K562 (cell line): Measurements from ENCODE around the gene CAMK2N1.
"Not testable (repeated sequence)": the region's sequence is repeated elsewhere in the genome, so short reads cannot be mapped to it uniquely, and the experiment has no call there.

Experiments used
- MCM2 ChIP-seq: fragments of 450-650 bp; IDR thresholded peaks from 2 replicates; pipeline ENCODE4 v1.6.1; 2017; ENCODE audit warnings: low read depth, mild to moderate bottlenecking
- STAT5A ChIP-seq: IDR thresholded peaks from 2 replicates; pipeline ENCODE4 v1.6.1; 2012; ENCODE audit warnings: low read length, inconsistent platforms, borderline replicate concordance
- TF ChIP-seq, protein P1 (sequence below), 2 experiments: fragments of 450-650 bp; IDR thresholded peaks; 2 replicates each; pipeline ENCODE4 v1.6.1; 2016
- TF ChIP-seq, protein P2 (sequence below): fragments of 450-650 bp; IDR thresholded peaks from 2 replicates; pipeline ENCODE4 v1.6.1; 2016

DNA sequence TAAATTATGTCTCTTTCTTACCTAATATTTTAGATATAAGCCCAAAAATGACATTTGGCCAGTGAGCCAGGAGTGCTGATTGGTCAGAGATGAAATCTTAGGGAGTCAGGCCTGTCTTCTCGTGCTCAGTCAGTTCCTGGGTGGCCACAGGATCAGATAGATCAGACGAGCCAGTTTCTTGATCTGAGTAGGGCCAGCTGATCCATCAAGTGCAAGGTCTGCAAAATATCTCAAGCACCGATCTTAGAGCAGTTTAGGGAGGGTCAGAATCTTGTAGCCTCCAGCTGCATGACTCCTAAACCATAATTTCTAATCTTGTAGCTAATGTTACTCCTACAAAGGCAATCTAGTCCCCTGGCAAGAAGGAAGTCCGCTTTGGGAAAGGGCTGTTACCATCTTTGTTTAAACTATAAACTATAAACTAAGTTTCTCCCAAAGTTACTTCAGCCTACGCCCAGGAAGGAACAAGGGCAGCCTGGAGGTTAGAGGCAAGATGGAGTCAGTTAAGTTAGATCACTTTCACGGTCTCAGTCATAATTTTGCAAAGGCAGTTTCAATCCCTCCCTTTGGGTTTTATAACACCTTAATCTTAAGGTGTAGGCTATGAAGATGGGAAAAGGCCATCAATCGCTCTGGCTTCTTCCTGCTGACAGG is 33.7 kb upstream of the CAMK2N1 start:
- not testable (repeated sequence) for TF ChIP-seq MCM2, STAT5A
- TF ChIP-seq, protein P1, sequence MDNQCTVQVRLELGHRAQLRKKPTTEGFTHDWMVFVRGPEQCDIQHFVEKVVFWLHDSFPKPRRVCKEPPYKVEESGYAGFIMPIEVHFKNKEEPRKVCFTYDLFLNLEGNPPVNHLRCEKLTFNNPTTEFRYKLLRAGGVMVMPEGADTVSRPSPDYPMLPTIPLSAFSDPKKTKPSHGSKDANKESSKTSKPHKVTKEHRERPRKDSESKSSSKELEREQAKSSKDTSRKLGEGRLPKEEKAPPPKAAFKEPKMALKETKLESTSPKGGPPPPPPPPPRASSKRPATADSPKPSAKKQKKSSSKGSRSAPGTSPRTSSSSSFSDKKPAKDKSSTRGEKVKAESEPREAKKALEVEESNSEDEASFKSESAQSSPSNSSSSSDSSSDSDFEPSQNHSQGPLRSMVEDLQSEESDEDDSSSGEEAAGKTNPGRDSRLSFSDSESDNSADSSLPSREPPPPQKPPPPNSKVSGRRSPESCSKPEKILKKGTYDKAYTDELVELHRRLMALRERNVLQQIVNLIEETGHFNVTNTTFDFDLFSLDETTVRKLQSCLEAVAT (IDR thresholded peaks at IDR 0.05) = not testable (repeated sequence)
- TF ChIP-seq, protein P2, sequence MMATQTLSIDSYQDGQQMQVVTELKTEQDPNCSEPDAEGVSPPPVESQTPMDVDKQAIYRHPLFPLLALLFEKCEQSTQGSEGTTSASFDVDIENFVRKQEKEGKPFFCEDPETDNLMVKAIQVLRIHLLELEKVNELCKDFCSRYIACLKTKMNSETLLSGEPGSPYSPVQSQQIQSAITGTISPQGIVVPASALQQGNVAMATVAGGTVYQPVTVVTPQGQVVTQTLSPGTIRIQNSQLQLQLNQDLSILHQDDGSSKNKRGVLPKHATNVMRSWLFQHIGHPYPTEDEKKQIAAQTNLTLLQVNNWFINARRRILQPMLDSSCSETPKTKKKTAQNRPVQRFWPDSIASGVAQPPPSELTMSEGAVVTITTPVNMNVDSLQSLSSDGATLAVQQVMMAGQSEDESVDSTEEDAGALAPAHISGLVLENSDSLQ = not testable (repeated sequence)
